Measurements from ENCODE around the gene RNF224. TPM values are rescaled to one million over a fixed set of nuclear protein-coding genes. Genes with fewer than 3 reads are reported as not detected.

The RNF224 gene
- total and polyA plus RNA-seq, 2 of the 13 experiments (the other 11 are each of a cell fraction or from before 2014, with no cell fraction given) = 0.09 TPM; not detected in 1

DNA sequence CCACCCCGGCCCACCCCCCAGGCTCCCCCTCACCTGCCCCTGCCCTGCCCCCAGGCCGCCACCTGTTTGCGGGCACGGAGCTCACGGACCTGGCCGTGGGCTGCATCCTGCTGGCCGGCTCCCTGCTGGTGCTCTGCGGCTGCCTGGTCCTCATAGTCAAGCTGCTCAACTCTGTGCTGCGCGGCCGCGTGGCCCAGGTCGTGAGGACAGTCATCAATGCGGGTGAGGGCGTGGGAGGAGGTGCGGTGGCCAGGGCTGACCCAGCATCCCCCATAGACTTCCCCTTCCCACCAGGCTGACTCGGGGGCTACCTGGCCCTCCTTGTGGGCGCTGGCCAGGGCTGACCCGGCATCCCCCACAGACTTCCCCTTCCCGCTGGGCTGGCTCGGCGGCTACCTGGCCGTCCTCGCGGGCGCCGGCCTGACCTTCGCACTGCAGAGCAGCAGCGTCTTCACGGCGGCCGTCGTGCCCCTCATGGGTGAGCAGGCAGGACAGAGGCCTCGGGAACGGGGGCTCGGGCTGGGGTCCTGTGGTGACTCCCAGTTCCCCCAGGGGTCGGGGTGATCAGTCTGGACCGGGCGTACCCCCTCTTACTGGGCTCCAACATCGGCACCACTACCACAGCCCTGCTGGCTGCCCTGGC lies 6.9 kb downstream of the RNF224 start (continued):
- TF ChIP-seq RBAK (CRISPR knock-in tag; IDR thresholded peaks at IDR 0.05) (no peak), ZNF83 (CRISPR knock-in tag; IDR thresholded peaks at IDR 0.05; ENCODE audit: borderline replicate concordance) (no peak), GABPA (IDR thresholded peaks at IDR 0.05; ENCODE audit: low read depth, low read length) (no peak), GABPA (CRISPR knock-in tag; IDR thresholded peaks at IDR 0.05; ENCODE audit: low read depth) (no peak), TBX2 (CRISPR knock-in tag; IDR thresholded peaks at IDR 0.05; ENCODE audit: borderline replicate concordance) (no peak; the same call in 1 of the 2 replicates), ZNF205 (CRISPR knock-in tag; IDR thresholded peaks at IDR 0.05) (no peak), KMT2A (CRISPR knock-in tag; IDR thresholded peaks at IDR 0.05) (0 out of 2 replicates have a peak, but pooled peaks have one; percentile 14), ZFP62 (CRISPR knock-in tag; IDR thresholded peaks at IDR 0.05) (no peak), HNRNPLL (IDR thresholded peaks at IDR 0.05; ENCODE audit: low read depth, low read length, poor library complexity, severe bottlenecking) (peak; percentile 16), ZNF891 (CRISPR knock-in tag; IDR thresholded peaks at IDR 0.05) (0 out of 2 replicates have a peak, but pooled peaks have one; percentile 27), ZNF335 (CRISPR knock-in tag; IDR thresholded peaks at IDR 0.05) (no peak), HNF4A (CRISPR knock-in tag; IDR thresholded peaks at IDR 0.05) (peak; percentile 52), ZNF24 (IDR thresholded peaks at IDR 0.05) (no peak), ZNF101 (CRISPR knock-in tag; IDR thresholded peaks at IDR 0.05; ENCODE audit: borderline replicate concordance, low read depth) (no peak), ZFP37 (CRISPR knock-in tag; IDR thresholded peaks at IDR 0.05; ENCODE audit: borderline replicate concordance) (no peak), ZNF841 (CRISPR knock-in tag; IDR thresholded peaks at IDR 0.05; ENCODE audit: borderline replicate concordance) (no peak), ZNF234 (CRISPR knock-in tag; conservative IDR thresholded peaks at IDR 0.05) (no peak), ZNF788 (CRISPR knock-in tag; IDR thresholded peaks at IDR 0.05; ENCODE audit: borderline replicate concordance) (no peak; the same call in 1 of the 2 replicates), ZNF850 (CRISPR knock-in tag; conservative IDR thresholded peaks at IDR 0.05) (no peak), PITX1 (CRISPR knock-in tag; IDR thresholded peaks at IDR 0.05) (0 out of 2 replicates have a peak, but pooled peaks have one; percentile 24)
- TF ChIP-seq, protein P1, sequence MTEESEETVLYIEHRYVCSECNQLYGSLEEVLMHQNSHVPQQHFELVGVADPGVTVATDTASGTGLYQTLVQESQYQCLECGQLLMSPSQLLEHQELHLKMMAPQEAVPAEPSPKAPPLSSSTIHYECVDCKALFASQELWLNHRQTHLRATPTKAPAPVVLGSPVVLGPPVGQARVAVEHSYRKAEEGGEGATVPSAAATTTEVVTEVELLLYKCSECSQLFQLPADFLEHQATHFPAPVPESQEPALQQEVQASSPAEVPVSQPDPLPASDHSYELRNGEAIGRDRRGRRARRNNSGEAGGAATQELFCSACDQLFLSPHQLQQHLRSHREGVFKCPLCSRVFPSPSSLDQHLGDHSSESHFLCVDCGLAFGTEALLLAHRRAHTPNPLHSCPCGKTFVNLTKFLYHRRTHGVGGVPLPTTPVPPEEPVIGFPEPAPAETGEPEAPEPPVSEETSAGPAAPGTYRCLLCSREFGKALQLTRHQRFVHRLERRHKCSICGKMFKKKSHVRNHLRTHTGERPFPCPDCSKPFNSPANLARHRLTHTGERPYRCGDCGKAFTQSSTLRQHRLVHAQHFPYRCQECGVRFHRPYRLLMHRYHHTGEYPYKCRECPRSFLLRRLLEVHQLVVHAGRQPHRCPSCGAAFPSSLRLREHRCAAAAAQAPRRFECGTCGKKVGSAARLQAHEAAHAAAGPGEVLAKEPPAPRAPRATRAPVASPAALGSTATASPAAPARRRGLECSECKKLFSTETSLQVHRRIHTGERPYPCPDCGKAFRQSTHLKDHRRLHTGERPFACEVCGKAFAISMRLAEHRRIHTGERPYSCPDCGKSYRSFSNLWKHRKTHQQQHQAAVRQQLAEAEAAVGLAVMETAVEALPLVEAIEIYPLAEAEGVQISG (CRISPR knock-in tag; IDR thresholded peaks at IDR 0.05) = peak; percentile 47; the same call in 1 of the 2 replicates
- TF ChIP-seq, protein P2, sequence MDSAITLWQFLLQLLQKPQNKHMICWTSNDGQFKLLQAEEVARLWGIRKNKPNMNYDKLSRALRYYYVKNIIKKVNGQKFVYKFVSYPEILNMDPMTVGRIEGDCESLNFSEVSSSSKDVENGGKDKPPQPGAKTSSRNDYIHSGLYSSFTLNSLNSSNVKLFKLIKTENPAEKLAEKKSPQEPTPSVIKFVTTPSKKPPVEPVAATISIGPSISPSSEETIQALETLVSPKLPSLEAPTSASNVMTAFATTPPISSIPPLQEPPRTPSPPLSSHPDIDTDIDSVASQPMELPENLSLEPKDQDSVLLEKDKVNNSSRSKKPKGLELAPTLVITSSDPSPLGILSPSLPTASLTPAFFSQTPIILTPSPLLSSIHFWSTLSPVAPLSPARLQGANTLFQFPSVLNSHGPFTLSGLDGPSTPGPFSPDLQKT (CRISPR knock-in tag; IDR thresholded peaks at IDR 0.05; ENCODE audit: borderline replicate concordance) = no peak
- TF ChIP-seq, protein P3, sequence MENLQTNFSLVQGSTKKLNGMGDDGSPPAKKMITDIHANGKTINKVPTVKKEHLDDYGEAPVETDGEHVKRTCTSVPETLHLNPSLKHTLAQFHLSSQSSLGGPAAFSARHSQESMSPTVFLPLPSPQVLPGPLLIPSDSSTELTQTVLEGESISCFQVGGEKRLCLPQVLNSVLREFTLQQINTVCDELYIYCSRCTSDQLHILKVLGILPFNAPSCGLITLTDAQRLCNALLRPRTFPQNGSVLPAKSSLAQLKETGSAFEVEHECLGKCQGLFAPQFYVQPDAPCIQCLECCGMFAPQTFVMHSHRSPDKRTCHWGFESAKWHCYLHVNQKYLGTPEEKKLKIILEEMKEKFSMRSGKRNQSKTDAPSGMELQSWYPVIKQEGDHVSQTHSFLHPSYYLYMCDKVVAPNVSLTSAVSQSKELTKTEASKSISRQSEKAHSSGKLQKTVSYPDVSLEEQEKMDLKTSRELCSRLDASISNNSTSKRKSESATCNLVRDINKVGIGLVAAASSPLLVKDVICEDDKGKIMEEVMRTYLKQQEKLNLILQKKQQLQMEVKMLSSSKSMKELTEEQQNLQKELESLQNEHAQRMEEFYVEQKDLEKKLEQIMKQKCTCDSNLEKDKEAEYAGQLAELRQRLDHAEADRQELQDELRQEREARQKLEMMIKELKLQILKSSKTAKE (CRISPR knock-in tag; IDR thresholded peaks at IDR 0.05; ENCODE audit: borderline replicate concordance) = 0 out of 2 replicates have a peak, but pooled peaks have one; percentile 20
- TF ChIP-seq, protein P4, sequence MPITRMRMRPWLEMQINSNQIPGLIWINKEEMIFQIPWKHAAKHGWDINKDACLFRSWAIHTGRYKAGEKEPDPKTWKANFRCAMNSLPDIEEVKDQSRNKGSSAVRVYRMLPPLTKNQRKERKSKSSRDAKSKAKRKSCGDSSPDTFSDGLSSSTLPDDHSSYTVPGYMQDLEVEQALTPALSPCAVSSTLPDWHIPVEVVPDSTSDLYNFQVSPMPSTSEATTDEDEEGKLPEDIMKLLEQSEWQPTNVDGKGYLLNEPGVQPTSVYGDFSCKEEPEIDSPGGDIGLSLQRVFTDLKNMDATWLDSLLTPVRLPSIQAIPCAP (CRISPR knock-in tag; IDR thresholded peaks at IDR 0.05; ENCODE audit: low read depth) = no peak
